ENCODE data around the gene FHAD1.

FHAD1 gene

GRCh38 chr1:15322648-15323350 lies 75.8 kb downstream of the FHAD1 start:
- H3K4me1 Mint-ChIP-seq (ENCODE audit: low read depth) = no peaks in the 10 kb centered on the region
- H3K4me3 Mint-ChIP-seq = no peak overlapping the region
- H3K27me3 Mint-ChIP-seq (ENCODE audit: low read depth) = peaks cover 32% of the 10 kb centered on the region
- H3K9me3 Mint-ChIP-seq = peaks cover 13% of the 10 kb centered on the region
- H3K27ac Mint-ChIP-seq = no peak overlapping the region
- H3K36me3 Mint-ChIP-seq (ENCODE audit: low read depth) = peaks cover 2% of the 10 kb centered on the region
- no peak for DNase-seq (ENCODE audit: low spot score)

GRCh38 chr1:15323351-15323988 lies 76.4 kb downstream of the FHAD1 start:
- Mint-ChIP-seq H3K9me3 (peaks cover 13% of the 10 kb centered on the region), H3K27me3 (ENCODE audit: low read depth) (peaks cover 34% of the 10 kb centered on the region), H3K4me1 (ENCODE audit: low read depth) (no peaks in the 10 kb centered on the region), H3K27ac (no peak overlapping the region), H3K4me3 (no peak overlapping the region), H3K36me3 (ENCODE audit: low read depth) (peaks cover 2% of the 10 kb centered on the region)
- DNase-seq (ENCODE audit: low spot score) = peak; percentile 63

GRCh38 chr1:15323989-15324868 lies 77.2 kb downstream of the FHAD1 start:
- peaks cover 13% of the 10 kb centered on the region for H3K9me3 Mint-ChIP-seq
- no peaks in the 10 kb centered on the region for H3K4me1 Mint-ChIP-seq (ENCODE audit: low read depth)
- H3K4me3 Mint-ChIP-seq = no peak overlapping the region
- H3K27me3 Mint-ChIP-seq (ENCODE audit: low read depth) = peaks cover 36% of the 10 kb centered on the region
- peaks cover 2% of the 10 kb centered on the region for H3K36me3 Mint-ChIP-seq (ENCODE audit: low read depth)
- no peak for DNase-seq (ENCODE audit: low spot score)
- H3K27ac Mint-ChIP-seq = no peak overlapping the region

GRCh38 chr1:15324869-15325335 lies 77.9 kb downstream of the FHAD1 start:
- Mint-ChIP-seq H3K4me3 (no peak overlapping the region), H3K9me3 (peaks cover 10% of the 10 kb centered on the region), H3K4me1 (ENCODE audit: low read depth) (peaks cover 3% of the 10 kb centered on the region), H3K27me3 (ENCODE audit: low read depth) (peaks cover 35% of the 10 kb centered on the region), H3K27ac (no peak overlapping the region), H3K36me3 (ENCODE audit: low read depth) (peaks cover 2% of the 10 kb centered on the region)
- DNase-seq (ENCODE audit: low spot score) = no peak

- Mint-ChIP-seq H3K36me3 (ENCODE audit: low read depth) (no peaks in the 10 kb centered on the region), H3K4me1 (ENCODE audit: low read depth) (peaks cover 3% of the 10 kb centered on the region), H3K27ac (no peak overlapping the region), H3K4me3 (no peak overlapping the region), H3K9me3 (peaks cover 3% of the 10 kb centered on the region), H3K27me3 (ENCODE audit: low read depth) (peaks cover 29% of the 10 kb centered on the region)
- no peak for DNase-seq (ENCODE audit: low spot score)
These were observed 78.5 kb downstream of the FHAD1 start for GRCh38 chr1:15325375-15326085.

GRCh38 chr1:15326691-15327588 lies 79.9 kb downstream of the FHAD1 start:
- no peak overlapping the region for H3K4me3 Mint-ChIP-seq
- H3K27ac Mint-ChIP-seq = no peak overlapping the region

GRCh38 chr1:15328351-15329103 lies 81.5 kb downstream of the FHAD1 start:
- H3K4me1 Mint-ChIP-seq (ENCODE audit: low read depth) = peaks cover 5% of the 10 kb centered on the region
- peaks cover 30% of the 10 kb centered on the region for H3K27me3 Mint-ChIP-seq (ENCODE audit: low read depth)
- no peak for DNase-seq (ENCODE audit: low spot score)
- no peaks in the 10 kb centered on the region for H3K36me3 Mint-ChIP-seq (ENCODE audit: low read depth)
- no peak overlapping the region for H3K27ac Mint-ChIP-seq
- no peak overlapping the region for H3K4me3 Mint-ChIP-seq
- H3K9me3 Mint-ChIP-seq = no peaks in the 10 kb centered on the region

More at GRCh38 chr1:15326691-15327588, 79.9 kb downstream of the FHAD1 start:
- Mint-ChIP-seq H3K4me1 (ENCODE audit: low read depth) (peaks cover 5% of the 10 kb centered on the region), H3K9me3 (no peaks in the 10 kb centered on the region), H3K36me3 (ENCODE audit: low read depth) (no peaks in the 10 kb centered on the region), H3K27me3 (ENCODE audit: low read depth) (peaks cover 26% of the 10 kb centered on the region)
- DNase-seq (ENCODE audit: low spot score) = no peak

- Mint-ChIP-seq H3K27ac (no peak overlapping the region), H3K4me3 (no peak overlapping the region), H3K36me3 (ENCODE audit: low read depth) (no peaks in the 10 kb centered on the region), H3K9me3 (no peaks in the 10 kb centered on the region), H3K4me1 (ENCODE audit: low read depth) (peaks cover 5% of the 10 kb centered on the region), H3K27me3 (ENCODE audit: low read depth) (peaks cover 32% of the 10 kb centered on the region)
- DNase-seq (ENCODE audit: low spot score) = no peak
These were observed 82.2 kb downstream of the FHAD1 start for GRCh38 chr1:15329104-15329820.

GRCh38 chr1:15330028-15330427 lies 83.0 kb downstream of the FHAD1 start:
- DNase-seq (ENCODE audit: low spot score) = no peak
- Mint-ChIP-seq H3K27me3 (ENCODE audit: low read depth) (peaks cover 36% of the 10 kb centered on the region), H3K4me1 (ENCODE audit: low read depth) (peaks cover 5% of the 10 kb centered on the region), H3K27ac (no peak overlapping the region), H3K9me3 (no peaks in the 10 kb centered on the region), H3K4me3 (no peak overlapping the region), H3K36me3 (ENCODE audit: low read depth) (no peaks in the 10 kb centered on the region)

- Mint-ChIP-seq H3K27ac (no peak overlapping the region), H3K27me3 (ENCODE audit: low read depth) (peaks cover 43% of the 10 kb centered on the region), H3K4me3 (no peak overlapping the region), H3K36me3 (ENCODE audit: low read depth) (no peaks in the 10 kb centered on the region), H3K4me1 (ENCODE audit: low read depth) (peaks cover 5% of the 10 kb centered on the region), H3K9me3 (no peaks in the 10 kb centered on the region)
- no peak for DNase-seq (ENCODE audit: low spot score)
These were observed 84.2 kb downstream of the FHAD1 start for GRCh38 chr1:15331180-15331579.

- no peaks in the 10 kb centered on the region for H3K36me3 Mint-ChIP-seq (ENCODE audit: low read depth)
- no peak overlapping the region for H3K4me3 Mint-ChIP-seq
- no peak for DNase-seq (ENCODE audit: low spot score)
- H3K4me1 Mint-ChIP-seq (ENCODE audit: low read depth) = peaks cover 5% of the 10 kb centered on the region
- H3K27me3 Mint-ChIP-seq (ENCODE audit: low read depth) = peaks cover 49% of the 10 kb centered on the region
- no peak overlapping the region for H3K27ac Mint-ChIP-seq
- no peaks in the 10 kb centered on the region for H3K9me3 Mint-ChIP-seq
These were observed 84.7 kb downstream of the FHAD1 start for GRCh38 chr1:15331734-15332133.

- Mint-ChIP-seq H3K36me3 (ENCODE audit: low read depth) (no peaks in the 10 kb centered on the region), H3K27me3 (ENCODE audit: low read depth) (peaks cover 46% of the 10 kb centered on the region), H3K9me3 (no peaks in the 10 kb centered on the region), H3K4me3 (no peak overlapping the region), H3K4me1 (ENCODE audit: low read depth) (peaks cover 5% of the 10 kb centered on the region), H3K27ac (no peak overlapping the region)
- no peak for DNase-seq (ENCODE audit: low spot score)
These were observed 85.5 kb downstream of the FHAD1 start for GRCh38 chr1:15332525-15332924.

Measured in T-helper 2 cell treated with Interferon-gamma antibody and Interleukin-4, amounts not matched to agents 5 μg/mL and 100 μg/mL, for 36 hours (primary cell).